LNCaP clone FGC (cell line): Measurements from ENCODE around the gene GAS6.

Experiments used
- DNase-seq: peaks from one replicate; pipeline ENCODE4 v3.0.0-alpha.2; 2011; ENCODE audit warnings: low read depth
- H3K4me3 ChIP-seq: 2 replicates; pipeline ENCODE4 v1.5.1; 2011; ENCODE audit warnings: mild to moderate bottlenecking, low read depth, low read length, control low read depth
- CTCF ChIP-seq: IDR thresholded peaks from 2 replicates; pipeline ENCODE4 v1.5.1; 2012; ENCODE audit warnings: mild to moderate bottlenecking; ENCODE audit not compliant: control insufficient read depth, insufficient read depth; ENCODE audit errors: extremely low read depth

GAS6 gene

GRCh38 chr13:113816946-113817859 is 46.7 kb downstream of the GAS6 start:
- peak; percentile 85 for TF ChIP-seq CTCF
- peak; percentile 62 for DNase-seq
- H3K4me3 ChIP-seq, result no peak overlapping the region

- no peak for DNase-seq
- no peak for TF ChIP-seq CTCF
- H3K4me3 ChIP-seq, result peak overlapping the region; percentile 69
Measured at GRCh38 chr13:113816254-113816929, 47.5 kb downstream of the GAS6 start.

- TF ChIP-seq CTCF, result no peak
- DNase-seq, result peak; percentile 19
- H3K4me3 ChIP-seq, result peak overlapping the region; percentile 69
Measured at GRCh38 chr13:113815151-113816058, 48.5 kb downstream of the GAS6 start.

- H3K4me3 ChIP-seq, result no peak overlapping the region
- TF ChIP-seq CTCF, result no peak
- no peak for DNase-seq
Measured at GRCh38 chr13:113814435-113814821, 49.4 kb downstream of the GAS6 start.

- H3K4me3 ChIP-seq, result no peak overlapping the region
- TF ChIP-seq CTCF, result no peak
- no peak for DNase-seq
Measured at GRCh38 chr13:113813749-113814434, 50.0 kb downstream of the GAS6 start.
